Measurements from ENCODE around the gene CBX7.

Gene CBX7

DNA sequence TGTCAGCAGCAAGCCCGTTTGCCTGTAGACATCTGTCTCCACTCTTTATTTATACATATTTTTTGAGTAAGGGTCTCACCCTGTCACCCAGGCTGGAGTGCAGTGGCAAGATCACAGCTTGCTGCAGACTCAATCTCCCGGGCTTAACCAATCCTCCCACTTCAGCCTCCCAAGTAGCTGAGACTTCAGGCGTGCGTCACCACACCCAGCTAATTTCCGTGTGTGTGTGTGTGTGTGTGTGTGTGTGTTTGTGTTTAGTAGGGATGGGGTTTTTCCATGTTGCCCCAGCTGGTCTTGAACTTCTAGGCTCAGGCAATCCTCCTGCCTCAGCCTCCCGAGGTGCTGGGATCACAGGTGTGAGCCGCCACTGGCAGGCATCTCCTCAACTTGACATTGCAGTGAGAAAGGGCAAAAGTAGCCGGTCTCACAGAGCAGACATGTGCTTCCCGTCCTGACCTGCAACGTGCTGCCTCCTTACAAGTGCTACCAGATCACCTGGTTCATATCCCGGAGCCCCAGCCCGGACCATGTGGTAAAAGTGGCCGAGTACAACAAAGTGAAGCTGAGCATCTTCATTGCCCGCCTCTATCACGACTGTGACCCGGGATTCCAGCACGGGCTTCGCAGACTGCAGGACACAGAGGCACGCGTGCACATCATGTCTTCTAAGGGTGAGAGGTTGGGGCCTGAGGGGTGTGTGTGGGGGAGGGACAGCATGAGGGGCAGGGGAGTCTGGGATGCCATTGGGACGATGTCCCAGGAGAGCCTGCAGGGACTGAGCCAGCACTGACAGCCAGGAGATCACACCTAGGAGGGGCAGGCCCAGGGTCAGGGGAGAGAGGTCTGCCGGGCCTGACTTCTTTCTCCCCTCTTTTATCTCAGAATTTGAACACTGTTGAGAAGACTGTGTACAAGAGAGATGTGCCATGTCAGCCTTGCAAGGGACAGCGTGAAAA lies 61.1 kb downstream of the CBX7 start:
- DNase-seq (ENCODE audit: low read depth) = no peak

DNA sequence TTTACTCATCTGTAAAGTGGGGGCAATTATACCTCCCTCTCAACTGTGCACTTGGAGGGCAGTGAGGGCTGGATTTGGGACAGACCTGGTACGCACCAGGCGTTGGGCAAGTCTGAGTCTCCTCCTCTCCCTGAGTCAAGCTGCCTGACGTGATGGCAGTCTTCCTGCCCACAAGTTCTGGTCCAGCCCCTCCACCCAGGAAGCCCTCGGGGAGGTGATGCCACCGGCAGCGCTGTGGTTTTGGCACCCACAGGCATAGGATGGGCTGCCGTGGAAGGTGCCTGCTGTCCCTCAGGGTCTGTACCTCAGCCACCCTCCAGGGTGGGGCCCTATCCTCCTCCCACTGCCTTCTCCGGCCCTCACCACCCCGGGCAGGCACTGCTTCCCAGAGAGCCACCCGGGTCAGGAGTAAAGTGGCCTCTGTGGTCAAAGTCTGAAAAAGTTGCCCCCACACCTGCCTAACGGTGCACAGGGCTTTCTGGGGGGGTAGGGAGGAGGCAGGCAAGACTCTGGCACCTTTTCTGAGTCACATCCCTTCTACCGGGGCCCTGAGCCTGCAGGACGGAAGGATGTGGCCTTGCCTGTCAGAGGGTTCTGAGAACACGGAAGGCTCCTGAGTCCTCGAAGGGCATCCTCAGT lies 61.9 kb downstream of the CBX7 start:
- DNase-seq (ENCODE audit: low read depth) = no peak

DNA sequence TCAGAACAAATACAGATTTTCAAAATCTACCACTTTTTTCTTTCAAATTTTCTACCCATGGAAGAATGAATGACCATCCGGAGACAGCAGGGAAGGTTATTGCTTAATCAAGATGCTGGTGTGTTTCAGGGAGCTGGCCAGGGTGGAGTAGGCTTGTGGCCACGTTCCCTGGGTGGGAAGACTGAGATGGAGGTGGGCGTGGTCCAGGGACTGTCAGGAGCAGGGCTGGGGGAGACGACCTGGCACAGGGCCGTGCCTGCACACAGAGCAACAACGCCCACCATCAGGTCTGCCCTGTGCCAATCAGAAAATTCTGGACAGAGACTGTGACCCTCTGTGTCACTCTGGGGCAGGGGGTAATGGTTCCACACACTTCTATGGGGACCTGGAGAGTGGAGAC lies 62.6 kb downstream of the CBX7 start:
- DNase-seq (ENCODE audit: low read depth) = no peak

DNA sequence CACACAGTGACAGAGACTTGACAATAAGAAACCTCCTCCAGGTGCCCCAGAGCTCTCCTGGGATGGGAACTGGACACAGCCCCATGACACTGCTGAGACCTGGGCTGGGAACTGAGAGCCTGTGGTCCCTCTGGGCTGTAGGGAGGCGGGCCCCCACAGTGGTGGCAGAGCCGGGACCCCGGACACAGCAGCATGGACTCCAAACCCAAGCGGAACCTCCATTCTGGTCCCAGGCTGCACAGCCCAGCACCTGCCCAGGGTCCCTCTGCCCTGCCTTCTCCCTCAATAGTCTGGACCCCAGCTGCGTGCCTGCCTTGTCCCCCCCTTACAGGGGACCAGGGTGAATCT lies 63.8 kb downstream of the CBX7 start:
- DNase-seq (ENCODE audit: low read depth) = no peak

DNA sequence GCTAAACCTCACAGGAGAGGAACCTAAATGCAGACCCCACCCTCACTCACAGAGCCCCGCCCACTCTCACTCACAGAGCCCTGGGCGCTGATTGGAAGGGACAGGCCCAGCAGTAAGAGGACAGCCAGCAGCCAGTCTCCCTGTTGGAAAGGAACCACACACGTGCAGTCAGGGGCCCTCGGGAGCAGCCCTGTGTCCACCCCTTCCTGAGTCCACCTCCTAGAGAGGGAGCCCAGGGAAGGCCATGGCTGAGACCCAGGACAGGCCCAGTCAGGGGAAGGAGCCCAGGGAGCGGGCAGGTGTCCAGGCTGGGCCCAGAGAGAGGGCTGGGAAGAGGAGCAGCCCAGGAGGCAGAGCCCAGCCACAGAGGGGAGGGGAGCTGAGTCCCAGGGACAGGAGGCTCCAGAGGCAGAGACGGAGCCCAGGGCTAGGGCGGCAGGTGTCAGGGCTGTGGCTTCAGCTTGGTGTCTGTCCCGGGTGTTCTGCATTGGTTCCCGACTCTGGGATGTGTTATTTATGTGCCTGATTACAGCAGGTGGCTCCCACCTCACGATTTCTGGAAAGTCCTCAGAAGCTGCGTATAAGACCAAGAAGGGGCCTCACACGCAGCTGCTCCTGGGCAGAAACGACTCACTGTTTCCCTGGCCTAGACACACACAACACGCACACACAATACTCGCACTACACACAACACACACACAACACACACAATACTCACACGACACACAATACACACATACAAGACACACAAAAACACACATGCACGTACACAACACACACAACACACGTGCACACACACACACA lies 64.4 kb downstream of the CBX7 start:
- DNase-seq (ENCODE audit: low read depth) = no peak

DNA sequence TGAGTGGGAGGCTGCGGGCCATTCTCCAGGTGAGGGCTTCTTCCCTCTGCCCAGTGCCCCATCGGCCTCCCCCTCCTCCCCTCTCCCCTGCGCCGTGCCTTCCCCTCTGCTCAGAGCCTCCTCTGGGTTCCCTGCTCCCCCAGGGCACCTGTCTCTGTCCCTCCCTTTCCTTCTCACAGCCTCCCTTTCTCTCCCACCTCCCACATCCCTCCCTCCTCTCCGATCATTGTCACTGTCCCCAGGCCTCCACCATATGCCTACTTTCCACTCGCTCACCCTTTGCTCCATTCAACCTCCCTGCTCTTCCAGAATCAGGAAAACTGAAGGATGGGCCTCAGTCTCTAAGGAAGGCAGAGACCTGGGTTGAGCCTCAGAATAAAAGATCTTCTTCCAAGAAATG lies 65.4 kb downstream of the CBX7 start:
- DNase-seq (ENCODE audit: low read depth) = no peak

DNA sequence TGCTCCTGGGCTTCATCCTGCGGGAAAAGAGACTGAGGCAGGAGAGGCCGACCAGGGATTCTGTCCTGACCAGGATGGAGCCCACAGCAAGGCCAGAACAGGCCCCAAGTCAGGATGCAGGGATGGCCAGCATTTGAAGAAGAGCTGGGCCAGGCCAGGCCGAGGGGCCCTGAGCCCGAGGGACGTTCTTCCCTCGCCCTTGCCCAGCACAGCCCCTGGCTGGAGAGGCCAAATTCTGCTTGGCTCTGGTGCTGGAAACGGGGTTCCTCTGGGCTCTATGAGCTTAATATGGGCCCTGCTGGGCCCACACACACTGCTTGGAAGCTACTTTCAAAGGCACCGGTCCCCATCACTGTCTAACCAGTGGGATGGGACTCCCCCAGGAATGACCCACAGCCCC lies 67.8 kb downstream of the CBX7 start:
- no peak for DNase-seq (ENCODE audit: low read depth)

DNA sequence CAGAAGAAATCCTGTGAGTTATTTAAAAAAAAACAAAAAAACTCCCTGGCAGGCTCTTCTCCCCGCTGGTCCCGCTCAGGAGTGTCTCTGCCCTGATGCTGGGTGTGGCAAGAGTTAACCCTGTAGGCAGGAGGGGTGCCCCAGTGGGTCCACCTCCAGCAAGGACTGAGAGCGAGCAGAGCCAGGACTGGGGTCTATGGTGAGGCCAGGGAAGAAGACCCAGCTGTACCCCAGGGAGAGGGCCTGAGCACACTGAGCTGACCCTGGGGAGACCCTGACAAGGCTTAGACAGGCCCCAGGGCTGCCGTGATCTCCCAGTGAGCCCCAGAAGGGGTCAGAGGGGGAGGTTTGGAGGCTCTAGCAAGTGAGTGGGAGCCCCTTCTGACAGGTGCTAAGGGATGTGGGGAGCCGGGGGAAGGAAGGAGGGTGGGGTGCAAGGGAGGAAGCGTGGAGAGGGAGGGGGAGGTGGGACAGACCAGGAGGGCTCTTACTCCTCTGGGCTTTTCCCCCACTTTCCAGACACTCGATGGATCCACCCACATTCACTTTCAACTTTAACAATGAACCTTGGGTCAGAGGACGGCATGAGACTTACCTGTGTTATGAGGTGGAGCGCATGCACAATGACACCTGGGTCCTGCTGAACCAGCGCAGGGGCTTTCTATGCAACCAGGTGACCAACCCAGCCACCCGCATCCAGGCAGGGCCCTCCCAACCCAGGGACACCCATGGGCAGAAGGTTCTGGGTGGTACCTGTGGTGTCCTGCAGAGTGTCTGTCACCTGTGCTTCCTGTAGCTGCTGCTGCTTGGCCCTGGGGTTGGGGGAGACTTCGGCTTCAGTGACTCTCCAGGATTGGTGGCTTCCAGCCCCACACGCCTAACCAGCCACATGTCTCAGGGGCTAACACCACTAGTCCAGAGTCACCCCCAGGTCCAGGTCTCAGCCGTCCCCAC lies 69.0 kb downstream of the CBX7 start:
- DNase-seq (ENCODE audit: low read depth) = no peak

DNA sequence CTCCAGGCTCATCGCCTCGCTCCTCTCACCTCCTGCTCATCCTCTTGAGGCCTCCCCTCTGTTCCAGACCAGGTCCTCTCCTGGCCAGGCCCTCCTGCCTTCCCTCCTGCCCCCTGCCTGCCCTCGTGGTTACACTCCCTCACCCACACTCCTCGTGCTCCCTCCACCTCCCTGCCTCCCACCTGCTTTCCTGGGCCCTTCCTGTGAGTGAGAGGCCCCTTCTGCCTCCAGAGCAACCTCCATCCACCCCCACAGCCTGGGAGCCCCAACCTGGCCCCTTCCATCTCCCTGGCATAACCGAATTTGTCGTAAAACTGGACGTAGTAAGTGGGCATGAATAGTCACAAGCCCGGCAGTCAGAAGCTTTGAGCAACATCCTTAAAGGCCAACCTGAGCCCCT lies 70.9 kb downstream of the CBX7 start:
- DNase-seq (ENCODE audit: low read depth) = no peak

DNA sequence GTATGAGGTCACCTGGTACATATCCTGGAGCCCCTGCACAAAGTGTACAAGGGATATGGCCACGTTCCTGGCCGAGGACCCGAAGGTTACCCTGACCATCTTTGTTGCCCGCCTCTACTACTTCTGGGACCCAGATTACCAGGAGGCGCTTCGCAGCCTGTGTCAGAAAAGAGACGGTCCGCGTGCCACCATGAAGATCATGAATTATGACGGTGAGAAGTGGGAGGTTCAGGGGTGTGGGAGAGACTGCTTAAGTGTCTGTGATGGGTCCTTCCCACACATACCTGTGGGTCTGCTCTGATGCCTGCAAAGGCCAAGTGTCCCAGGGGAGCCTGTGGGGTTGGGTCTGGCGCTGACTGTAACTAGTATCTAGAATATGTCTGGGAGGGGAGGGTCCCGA lies 71.5 kb downstream of the CBX7 start:
- DNase-seq (ENCODE audit: low read depth) = no peak

Measured in non-pigmented ciliary epithelial cell (primary cell).